ENCODE data around the gene CDK11A.
"Not testable (repeated sequence)": the region's sequence is repeated elsewhere in the genome, so short reads cannot be mapped to it uniquely, and the experiment has no call there.

Gene CDK11A

GRCh38 chr1:1752190-1752589 is 28.0 kb upstream of the CDK11A start:
- no peaks in the 10 kb centered on the region for H3K9me3 ChIP-seq (ENCODE audit: control insufficient read depth, insufficient read depth, low read length)
- H3K27me3 ChIP-seq (ENCODE audit: control insufficient read depth, insufficient read depth, low read length) = no peaks in the 10 kb centered on the region
- no peaks in the 10 kb centered on the region for H3K4me1 ChIP-seq (ENCODE audit: control insufficient read depth, insufficient read depth, low read length)
- peaks cover 35% of the 10 kb centered on the region for H3K36me3 ChIP-seq (ENCODE audit: control insufficient read depth, insufficient read depth, low read length)
- no peak overlapping the region for H3K9ac ChIP-seq (ENCODE audit: low read depth, low read length)
- no peak overlapping the region for H3K4me3 ChIP-seq (ENCODE audit: low read depth, low read length)

GRCh38 chr1:1749941-1750340 is 25.8 kb upstream of the CDK11A start:
- H3K36me3 ChIP-seq (ENCODE audit: control insufficient read depth, insufficient read depth, low read length) = peaks cover 19% of the 10 kb centered on the region
- H3K9me3 ChIP-seq (ENCODE audit: control insufficient read depth, insufficient read depth, low read length); H3K4me1 ChIP-seq (ENCODE audit: control insufficient read depth, insufficient read depth, low read length); H3K27me3 ChIP-seq (ENCODE audit: control insufficient read depth, insufficient read depth, low read length); H3K4me3 ChIP-seq (ENCODE audit: low read depth, low read length); H3K9ac ChIP-seq (ENCODE audit: low read depth, low read length): not testable (repeated sequence)

- Histone ChIP-seq H3K4me1 (ENCODE audit: control insufficient read depth, insufficient read depth, low read length) (no peaks in the 10 kb centered on the region), H3K4me3 (ENCODE audit: low read depth, low read length) (no peak overlapping the region), H3K27me3 (ENCODE audit: control insufficient read depth, insufficient read depth, low read length) (no peaks in the 10 kb centered on the region), H3K9ac (ENCODE audit: low read depth, low read length) (no peak overlapping the region), H3K9me3 (ENCODE audit: control insufficient read depth, insufficient read depth, low read length) (no peaks in the 10 kb centered on the region), H3K36me3 (ENCODE audit: control insufficient read depth, insufficient read depth, low read length) (peaks cover 11% of the 10 kb centered on the region)
These were observed 24.6 kb upstream of the CDK11A start for GRCh38 chr1:1748686-1749321.

DNA sequence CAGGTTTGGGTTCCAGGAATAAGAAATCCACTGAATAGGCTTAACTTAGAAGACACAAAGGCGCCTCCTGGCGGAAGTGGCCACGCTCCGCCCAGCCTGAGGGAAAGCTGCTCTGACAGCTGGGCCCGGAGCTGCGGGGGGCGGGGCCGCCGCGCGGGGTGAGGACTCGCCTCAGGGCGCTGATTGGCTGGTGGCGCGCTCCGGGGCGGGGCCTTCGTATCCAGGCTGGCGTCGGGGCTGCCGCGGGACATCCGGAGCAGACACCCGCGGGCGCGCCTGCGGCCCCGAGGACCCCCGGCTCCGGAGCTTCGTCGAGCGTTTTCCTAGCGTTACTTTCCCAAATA is 22.4 kb upstream of the CDK11A start:
- H3K9ac ChIP-seq (ENCODE audit: low read depth, low read length) = not testable (repeated sequence)

DNA sequence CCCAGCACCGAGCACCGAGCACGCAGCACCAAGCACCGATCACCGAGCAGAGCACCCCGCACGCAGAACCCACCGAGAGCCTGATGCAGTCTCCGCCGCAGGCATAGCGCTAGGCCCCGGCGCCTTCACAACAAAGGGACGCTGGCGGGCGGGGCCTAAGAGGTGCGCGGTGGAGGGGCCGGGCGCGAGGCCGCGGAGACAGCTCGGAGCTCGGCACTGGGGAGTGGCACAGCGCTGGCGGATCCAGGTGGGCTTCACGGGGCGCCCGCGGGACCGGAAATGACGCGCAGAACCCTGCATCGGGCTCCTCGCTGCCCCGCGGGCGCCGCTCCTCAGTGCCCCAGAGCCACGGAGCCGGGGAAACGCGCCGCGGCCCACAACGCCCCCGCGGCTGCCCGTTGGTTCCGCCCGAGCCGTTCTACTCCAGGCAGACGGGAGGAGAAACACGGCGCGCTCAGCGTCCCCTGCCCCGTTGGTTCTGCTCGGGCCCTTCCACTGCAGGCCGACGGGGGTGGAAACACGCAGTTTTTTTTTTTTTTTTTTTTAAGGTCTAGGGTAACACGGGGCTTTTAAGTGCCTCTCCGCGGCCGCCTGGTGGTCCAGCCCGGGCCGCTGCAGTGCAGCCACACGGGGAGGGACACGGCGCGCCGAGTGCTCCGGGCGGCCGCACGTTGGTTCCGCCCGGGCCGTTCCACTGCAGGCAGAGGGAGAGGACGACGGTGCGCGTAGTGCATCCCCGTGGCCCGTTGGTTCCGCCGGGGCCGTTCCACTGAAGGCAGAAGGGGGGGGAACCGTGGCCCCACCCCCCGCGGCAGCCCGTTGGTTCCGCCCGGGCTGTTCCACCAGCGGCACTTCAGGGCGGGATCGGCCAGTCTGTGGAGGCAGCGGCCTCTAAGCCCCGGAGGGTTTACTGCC is 21.8 kb upstream of the CDK11A start:
- H3K4me3 ChIP-seq (ENCODE audit: low read depth, low read length); H3K27me3 ChIP-seq (ENCODE audit: control insufficient read depth, insufficient read depth, low read length): not testable (repeated sequence)

More for the DNA sequence above, 22.4 kb upstream of the CDK11A start:
- H3K4me3 ChIP-seq (ENCODE audit: low read depth, low read length); H3K4me1 ChIP-seq (ENCODE audit: control insufficient read depth, insufficient read depth, low read length); H3K36me3 ChIP-seq (ENCODE audit: control insufficient read depth, insufficient read depth, low read length); H3K9me3 ChIP-seq (ENCODE audit: control insufficient read depth, insufficient read depth, low read length); H3K27me3 ChIP-seq (ENCODE audit: control insufficient read depth, insufficient read depth, low read length): not testable (repeated sequence)

DNA sequence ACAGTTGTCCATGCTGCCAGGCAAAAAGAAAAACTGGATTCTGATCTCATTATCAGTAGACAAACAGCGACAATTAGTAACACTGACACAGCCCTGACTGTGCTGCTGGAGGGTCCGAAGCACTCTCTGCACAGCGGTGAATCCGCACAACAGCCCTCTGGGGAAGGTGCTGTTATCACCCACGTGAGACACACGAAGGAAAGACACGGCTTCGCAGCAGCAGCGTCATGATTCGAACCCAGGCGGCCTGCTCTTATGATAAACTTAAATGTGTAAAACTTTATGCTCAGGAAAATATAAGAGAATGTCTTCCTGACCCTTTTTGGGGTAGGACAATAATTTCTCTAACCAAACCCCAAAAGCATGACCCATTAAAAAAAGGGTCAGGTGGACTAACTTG is 18.4 kb upstream of the CDK11A start:
- H3K27me3 ChIP-seq (ENCODE audit: control insufficient read depth, insufficient read depth, low read length); H3K4me1 ChIP-seq (ENCODE audit: control insufficient read depth, insufficient read depth, low read length); H3K9me3 ChIP-seq (ENCODE audit: control insufficient read depth, insufficient read depth, low read length); H3K36me3 ChIP-seq (ENCODE audit: control insufficient read depth, insufficient read depth, low read length); H3K9ac ChIP-seq (ENCODE audit: low read depth, low read length); H3K4me3 ChIP-seq (ENCODE audit: low read depth, low read length): not testable (repeated sequence)

More for the DNA sequence above, 21.8 kb upstream of the CDK11A start:
- not testable (repeated sequence) for H3K9me3 ChIP-seq (ENCODE audit: control insufficient read depth, insufficient read depth, low read length); H3K36me3 ChIP-seq (ENCODE audit: control insufficient read depth, insufficient read depth, low read length); H3K4me1 ChIP-seq (ENCODE audit: control insufficient read depth, insufficient read depth, low read length)
- H3K9ac ChIP-seq (ENCODE audit: low read depth, low read length) = peak overlapping the region; percentile 37

GRCh38 chr1:1741013-1741412 is 16.9 kb upstream of the CDK11A start:
- H3K4me1 ChIP-seq (ENCODE audit: control insufficient read depth, insufficient read depth, low read length); H3K27me3 ChIP-seq (ENCODE audit: control insufficient read depth, insufficient read depth, low read length); H3K9me3 ChIP-seq (ENCODE audit: control insufficient read depth, insufficient read depth, low read length); H3K36me3 ChIP-seq (ENCODE audit: control insufficient read depth, insufficient read depth, low read length); H3K9ac ChIP-seq (ENCODE audit: low read depth, low read length); H3K4me3 ChIP-seq (ENCODE audit: low read depth, low read length): not testable (repeated sequence)

- H3K9me3 ChIP-seq (ENCODE audit: control insufficient read depth, insufficient read depth, low read length); H3K9ac ChIP-seq (ENCODE audit: low read depth, low read length); H3K27me3 ChIP-seq (ENCODE audit: control insufficient read depth, insufficient read depth, low read length); H3K4me1 ChIP-seq (ENCODE audit: control insufficient read depth, insufficient read depth, low read length); H3K4me3 ChIP-seq (ENCODE audit: low read depth, low read length); H3K36me3 ChIP-seq (ENCODE audit: control insufficient read depth, insufficient read depth, low read length): not testable (repeated sequence)
These were observed 14.7 kb upstream of the CDK11A start for GRCh38 chr1:1738799-1739337.

DNA sequence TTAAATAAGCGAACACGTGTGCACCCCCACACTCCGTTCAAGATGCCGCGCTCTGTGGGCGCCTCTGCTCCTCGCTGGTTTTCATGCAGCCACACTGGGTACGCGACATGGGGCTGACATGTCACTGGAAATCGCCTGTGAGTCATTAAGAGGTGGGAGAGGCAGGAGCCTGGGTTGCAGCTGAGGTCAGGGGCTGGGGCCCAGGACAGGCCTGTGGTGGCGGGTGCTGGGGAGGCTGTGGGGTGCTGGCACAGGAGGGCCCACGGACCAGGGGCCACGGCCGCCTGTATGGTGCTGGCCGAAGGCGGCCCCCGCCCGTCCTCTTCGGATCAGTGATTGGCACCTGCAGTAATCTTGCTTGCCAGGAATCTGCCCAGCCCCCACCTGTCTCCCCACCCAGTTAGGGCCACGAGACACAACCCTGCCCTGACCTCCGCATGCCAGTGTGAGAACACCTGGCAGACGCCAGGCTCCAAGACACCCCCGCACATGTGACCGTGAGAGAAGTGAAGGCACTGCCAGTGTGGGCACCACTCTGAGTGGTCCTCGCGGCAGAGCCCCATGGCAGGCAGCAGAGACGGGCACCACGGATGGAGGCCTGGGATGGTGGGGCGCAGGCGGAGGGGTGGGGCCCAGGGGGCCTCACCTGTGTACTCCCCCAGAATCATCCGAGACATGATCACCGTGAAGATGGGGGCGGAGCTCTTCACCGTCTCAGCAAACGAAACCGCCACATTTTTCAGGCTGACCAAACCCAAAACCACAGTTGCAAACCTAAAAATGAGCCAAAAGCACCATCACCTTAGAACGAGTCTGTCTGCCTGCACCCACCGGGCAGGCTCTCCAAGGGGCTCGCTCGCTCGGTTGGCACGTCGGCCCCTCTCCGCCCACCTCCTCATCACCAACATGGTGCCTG is 13.8 kb upstream of the CDK11A start:
- H3K9ac ChIP-seq (ENCODE audit: low read depth, low read length); H3K4me3 ChIP-seq (ENCODE audit: low read depth, low read length); H3K9me3 ChIP-seq (ENCODE audit: control insufficient read depth, insufficient read depth, low read length); H3K27me3 ChIP-seq (ENCODE audit: control insufficient read depth, insufficient read depth, low read length); H3K4me1 ChIP-seq (ENCODE audit: control insufficient read depth, insufficient read depth, low read length); H3K36me3 ChIP-seq (ENCODE audit: control insufficient read depth, insufficient read depth, low read length): not testable (repeated sequence)

GRCh38 chr1:1732381-1732780 is 8.2 kb upstream of the CDK11A start:
- Histone ChIP-seq H3K9me3 (ENCODE audit: control insufficient read depth, insufficient read depth, low read length) (no peaks in the 10 kb centered on the region), H3K9ac (ENCODE audit: low read depth, low read length) (no peak overlapping the region), H3K4me3 (ENCODE audit: low read depth, low read length) (no peak overlapping the region), H3K36me3 (ENCODE audit: control insufficient read depth, insufficient read depth, low read length) (peaks cover 5% of the 10 kb centered on the region), H3K4me1 (ENCODE audit: control insufficient read depth, insufficient read depth, low read length) (no peaks in the 10 kb centered on the region), H3K27me3 (ENCODE audit: control insufficient read depth, insufficient read depth, low read length) (no peaks in the 10 kb centered on the region)

DNA sequence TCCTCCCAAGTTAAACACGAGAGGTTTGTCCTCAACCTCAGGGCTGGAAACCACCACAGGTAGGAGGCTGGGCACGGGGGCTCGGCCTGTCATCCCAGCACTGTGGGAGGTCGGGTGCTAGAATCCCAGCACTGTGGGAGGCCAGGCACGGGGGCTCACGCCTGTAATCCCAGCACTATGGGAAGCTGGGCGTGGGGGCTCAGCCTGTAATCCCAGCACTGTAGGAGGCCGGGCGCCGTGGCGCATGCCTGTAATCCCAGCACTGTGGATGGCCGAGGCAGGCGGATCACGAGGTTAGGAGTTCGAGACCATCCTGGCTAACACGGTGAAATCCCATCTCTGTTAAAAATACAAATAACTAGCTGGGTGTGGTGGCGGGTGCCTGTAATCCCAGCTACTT is 6.7 kb upstream of the CDK11A start:
- Histone ChIP-seq H3K9ac (ENCODE audit: low read depth, low read length) (no peak overlapping the region), H3K27me3 (ENCODE audit: control insufficient read depth, insufficient read depth, low read length) (no peaks in the 10 kb centered on the region), H3K4me1 (ENCODE audit: control insufficient read depth, insufficient read depth, low read length) (no peaks in the 10 kb centered on the region), H3K9me3 (ENCODE audit: control insufficient read depth, insufficient read depth, low read length) (no peaks in the 10 kb centered on the region), H3K4me3 (ENCODE audit: low read depth, low read length) (no peak overlapping the region), H3K36me3 (ENCODE audit: control insufficient read depth, insufficient read depth, low read length) (peaks cover 5% of the 10 kb centered on the region)

Data from iPS-15b (cell line).